SK-N-SH treated with all-trans-retinoic acid at 6 μM for 48 hours (cell line): ENCODE measurements around the gene GRIK3.

Source experiments
- ARNTL ChIP-seq: fragments of 450-650 bp; formaldehyde crosslinking; IDR thresholded peaks from 2 replicates; pipeline ENCODE4 v1.5.0; 2020; ENCODE audit warnings: low read depth, mild to moderate bottlenecking, moderate library complexity, borderline replicate concordance
- CSDC2 ChIP-seq: fragments of 250-450 bp; sonication (Bioruptor Pico); IDR thresholded peaks from 2 replicates; pipeline ENCODE4 v1.5.0; 2020; ENCODE audit warnings: mild to moderate bottlenecking, moderate library complexity
- GLIS3 ChIP-seq: fragments of 250-450 bp; sonication (Bioruptor Pico); IDR thresholded peaks from 2 replicates; pipeline ENCODE4 v1.5.0; 2020; ENCODE audit warnings: mild to moderate bottlenecking, moderate library complexity
- RARB ChIP-seq: fragments of 250-450 bp; sonication (Bioruptor Pico); IDR thresholded peaks from 2 replicates; pipeline ENCODE4 v1.8.0; 2021; ENCODE audit warnings: mild to moderate bottlenecking, moderate library complexity
- SNAI2 ChIP-seq: fragments of 250-450 bp; sonication (Bioruptor Pico); IDR thresholded peaks from 2 replicates; pipeline ENCODE4 v1.5.0; 2020; ENCODE audit warnings: mild to moderate bottlenecking, moderate library complexity
- ZFP3 ChIP-seq: fragments of 250-450 bp; sonication (Bioruptor Pico); IDR thresholded peaks from 2 replicates; pipeline ENCODE4 v1.5.0; 2020; ENCODE audit warnings: mild to moderate bottlenecking, moderate library complexity
- ZFP30 ChIP-seq: fragments of 450-650 bp; formaldehyde crosslinking; IDR thresholded peaks from 2 replicates; pipeline ENCODE4 v1.5.0; 2022; ENCODE audit warnings: mild to moderate bottlenecking, moderate library complexity
- ZNF565 ChIP-seq: fragments of 450-650 bp; formaldehyde crosslinking; conservative IDR thresholded peaks from 2 replicates; pipeline ENCODE4 v1.5.0; 2020; ENCODE audit warnings: low read depth, mild to moderate bottlenecking, moderate library complexity
- ZNF70 ChIP-seq: fragments of 450-650 bp; formaldehyde crosslinking; IDR thresholded peaks from 2 replicates; pipeline ENCODE4 v1.5.0; 2020; ENCODE audit warnings: mild to moderate bottlenecking, moderate library complexity
- TF ChIP-seq, protein P1 (sequence below): fragments of 250-450 bp; sonication (Bioruptor Pico); IDR thresholded peaks from 2 replicates; pipeline ENCODE4 v1.8.0; 2020; ENCODE audit warnings: mild to moderate bottlenecking, moderate library complexity, borderline replicate concordance
- TF ChIP-seq, protein P2 (sequence below): fragments of 250-450 bp; sonication (Bioruptor Pico); IDR thresholded peaks from 2 replicates; pipeline ENCODE4 v1.5.1; 2021; ENCODE audit warnings: mild to moderate bottlenecking, moderate library complexity

DNA sequence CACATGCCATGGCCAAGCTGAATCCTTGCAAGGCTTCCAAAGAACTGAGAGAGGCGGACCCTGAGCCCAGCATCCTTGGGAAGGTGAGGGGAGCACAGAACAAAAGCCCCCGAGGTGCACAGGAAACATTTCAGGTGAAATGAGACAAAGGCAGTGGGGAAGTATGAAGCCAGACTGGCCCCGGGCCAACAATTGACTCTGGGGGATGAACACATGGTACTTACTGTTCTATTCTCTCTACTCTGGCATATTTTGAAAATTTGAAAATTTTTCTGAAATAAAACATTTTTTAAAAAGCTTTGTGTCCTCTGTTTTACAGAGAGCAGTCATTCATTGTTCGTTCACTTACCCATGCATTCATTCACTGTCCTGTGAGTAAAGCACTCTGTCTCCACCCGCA is 77.7 kb downstream of the GRIK3 start:
- TF ChIP-seq GLIS3: no peak
- TF ChIP-seq ZFP3 (CRISPR knock-in tag): no peak
- no peak for TF ChIP-seq ZFP30 (CRISPR knock-in tag)
- TF ChIP-seq, protein P1, sequence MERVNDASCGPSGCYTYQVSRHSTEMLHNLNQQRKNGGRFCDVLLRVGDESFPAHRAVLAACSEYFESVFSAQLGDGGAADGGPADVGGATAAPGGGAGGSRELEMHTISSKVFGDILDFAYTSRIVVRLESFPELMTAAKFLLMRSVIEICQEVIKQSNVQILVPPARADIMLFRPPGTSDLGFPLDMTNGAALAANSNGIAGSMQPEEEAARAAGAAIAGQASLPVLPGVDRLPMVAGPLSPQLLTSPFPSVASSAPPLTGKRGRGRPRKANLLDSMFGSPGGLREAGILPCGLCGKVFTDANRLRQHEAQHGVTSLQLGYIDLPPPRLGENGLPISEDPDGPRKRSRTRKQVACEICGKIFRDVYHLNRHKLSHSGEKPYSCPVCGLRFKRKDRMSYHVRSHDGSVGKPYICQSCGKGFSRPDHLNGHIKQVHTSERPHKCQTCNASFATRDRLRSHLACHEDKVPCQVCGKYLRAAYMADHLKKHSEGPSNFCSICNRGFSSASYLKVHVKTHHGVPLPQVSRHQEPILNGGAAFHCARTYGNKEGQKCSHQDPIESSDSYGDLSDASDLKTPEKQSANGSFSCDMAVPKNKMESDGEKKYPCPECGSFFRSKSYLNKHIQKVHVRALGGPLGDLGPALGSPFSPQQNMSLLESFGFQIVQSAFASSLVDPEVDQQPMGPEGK: no peak
- no peak for TF ChIP-seq SNAI2 (CRISPR knock-in tag)
- no peak for TF ChIP-seq ZNF70
- TF ChIP-seq ZNF565 (CRISPR knock-in tag): no peak
- no peak for TF ChIP-seq CSDC2
- TF ChIP-seq RARB (CRISPR knock-in tag): no peak
- TF ChIP-seq ARNTL: no peak
- TF ChIP-seq, protein P2, sequence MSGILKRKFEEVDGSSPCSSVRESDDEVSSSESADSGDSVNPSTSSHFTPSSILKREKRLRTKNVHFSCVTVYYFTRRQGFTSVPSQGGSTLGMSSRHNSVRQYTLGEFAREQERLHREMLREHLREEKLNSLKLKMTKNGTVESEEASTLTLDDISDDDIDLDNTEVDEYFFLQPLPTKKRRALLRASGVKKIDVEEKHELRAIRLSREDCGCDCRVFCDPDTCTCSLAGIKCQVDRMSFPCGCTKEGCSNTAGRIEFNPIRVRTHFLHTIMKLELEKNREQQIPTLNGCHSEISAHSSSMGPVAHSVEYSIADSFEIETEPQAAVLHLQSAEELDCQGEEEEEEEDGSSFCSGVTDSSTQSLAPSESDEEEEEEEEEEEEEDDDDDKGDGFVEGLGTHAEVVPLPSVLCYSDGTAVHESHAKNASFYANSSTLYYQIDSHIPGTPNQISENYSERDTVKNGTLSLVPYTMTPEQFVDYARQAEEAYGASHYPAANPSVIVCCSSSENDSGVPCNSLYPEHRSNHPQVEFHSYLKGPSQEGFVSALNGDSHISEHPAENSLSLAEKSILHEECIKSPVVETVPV (CRISPR knock-in tag): no peak
